Prostate gland (tissue), 2 donors: ENCODE results near the gene MMP19.

ENCODE experiments used
- POLR2A ChIP-seq: fragments of 450-650 bp; IDR thresholded peaks from one replicate; pipeline ENCODE4 v1.6.1; 2016; ENCODE audit warnings: antibody characterized with exemption, mild to moderate bottlenecking
- POLR2AphosphoS5 ChIP-seq: sonication (generic); formaldehyde crosslinking; IDR thresholded peaks from one replicate; pipeline ENCODE4 v1.6.1; 2017; ENCODE audit warnings: antibody characterized with exemption
- TF ChIP-seq, protein P1 (sequence below), 4 experiments: fragments of 200-600 bp in 2 of 4; fragments of 450-650 bp in 2 of 4; sonication (generic) in 2 of 4; IDR thresholded peaks; 1 replicate in 3 of 4; 2 replicates in 1 of 4; pipeline ENCODE4 v1.5.1; 2016 to 2019; ENCODE audit warnings: antibody characterized with exemption in 4 of 4, mild to moderate bottlenecking in 2 of 4, moderate library complexity in 2 of 4

DNA sequence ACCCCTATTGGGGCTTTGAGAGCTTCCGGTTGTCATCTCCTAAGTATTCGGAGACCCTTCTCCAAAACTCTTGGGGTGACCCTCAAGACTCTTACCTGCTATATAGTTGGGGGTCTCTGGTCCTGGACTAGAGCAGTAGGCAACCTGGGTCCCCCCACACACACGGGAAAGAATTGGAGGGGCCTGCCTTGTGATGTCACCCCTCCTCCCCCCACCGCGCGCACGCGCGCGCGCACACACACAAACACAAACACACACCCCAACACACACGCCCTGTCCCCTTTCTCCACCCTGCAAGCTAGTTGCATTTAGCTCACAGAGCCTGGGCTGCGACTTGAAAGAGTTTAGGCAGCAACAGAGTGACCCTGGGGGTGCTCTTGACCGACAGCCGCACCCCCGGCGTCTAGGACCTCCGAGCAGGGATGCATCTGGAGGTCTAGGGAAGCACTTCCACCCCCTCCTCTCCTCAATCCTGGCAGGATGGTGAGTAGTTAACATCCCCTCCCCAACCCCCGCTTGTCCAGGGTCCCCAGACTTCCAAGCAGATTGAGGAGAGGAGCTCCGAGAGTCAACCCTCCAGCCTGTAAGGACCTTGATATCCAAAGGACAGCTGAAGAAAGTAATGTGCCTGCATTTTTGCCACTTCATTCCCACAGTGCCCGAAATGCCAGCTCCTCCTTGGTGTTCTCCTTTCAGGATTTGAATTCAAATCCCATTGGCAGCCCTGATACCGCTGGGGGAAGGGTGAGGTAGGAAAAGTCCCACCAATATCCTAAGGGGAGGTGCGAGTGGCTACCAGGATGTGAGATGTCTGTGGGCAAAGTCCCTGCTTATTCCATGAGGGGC is 11.9 kb downstream of the MMP19 start:
- TF ChIP-seq, protein P1, sequence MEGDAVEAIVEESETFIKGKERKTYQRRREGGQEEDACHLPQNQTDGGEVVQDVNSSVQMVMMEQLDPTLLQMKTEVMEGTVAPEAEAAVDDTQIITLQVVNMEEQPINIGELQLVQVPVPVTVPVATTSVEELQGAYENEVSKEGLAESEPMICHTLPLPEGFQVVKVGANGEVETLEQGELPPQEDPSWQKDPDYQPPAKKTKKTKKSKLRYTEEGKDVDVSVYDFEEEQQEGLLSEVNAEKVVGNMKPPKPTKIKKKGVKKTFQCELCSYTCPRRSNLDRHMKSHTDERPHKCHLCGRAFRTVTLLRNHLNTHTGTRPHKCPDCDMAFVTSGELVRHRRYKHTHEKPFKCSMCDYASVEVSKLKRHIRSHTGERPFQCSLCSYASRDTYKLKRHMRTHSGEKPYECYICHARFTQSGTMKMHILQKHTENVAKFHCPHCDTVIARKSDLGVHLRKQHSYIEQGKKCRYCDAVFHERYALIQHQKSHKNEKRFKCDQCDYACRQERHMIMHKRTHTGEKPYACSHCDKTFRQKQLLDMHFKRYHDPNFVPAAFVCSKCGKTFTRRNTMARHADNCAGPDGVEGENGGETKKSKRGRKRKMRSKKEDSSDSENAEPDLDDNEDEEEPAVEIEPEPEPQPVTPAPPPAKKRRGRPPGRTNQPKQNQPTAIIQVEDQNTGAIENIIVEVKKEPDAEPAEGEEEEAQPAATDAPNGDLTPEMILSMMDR (IDR thresholded peaks at IDR 0.05): no peak
- TF ChIP-seq POLR2AphosphoS5 (no peak), POLR2A (peak; percentile 65)
